ENCODE measurements around the gene MAOB.
"Not testable (repeated sequence)": the region's sequence is repeated elsewhere in the genome, so short reads cannot be mapped to it uniquely, and the experiment has no call there.

The MAOB gene

DNA sequence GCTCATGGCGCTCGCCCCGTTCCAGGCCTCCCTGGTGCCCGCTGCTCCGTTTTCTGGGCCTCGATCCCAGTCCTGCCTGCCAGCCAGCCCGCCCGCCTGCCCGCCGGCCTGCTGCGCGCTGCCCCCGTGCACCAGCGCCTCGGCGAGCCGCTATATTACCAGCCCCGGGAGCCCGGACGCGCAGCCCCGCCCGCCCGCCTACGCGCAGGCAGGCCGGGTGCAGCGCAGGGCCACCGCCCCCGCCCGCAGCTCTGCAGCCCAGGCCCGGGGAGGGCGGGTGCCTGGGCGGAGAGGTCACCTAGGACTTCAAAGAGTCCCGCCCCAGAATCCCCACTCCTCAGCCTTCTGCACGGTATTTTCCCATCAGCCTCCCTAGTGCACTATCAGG, at the start of gene MAOB:
Gene MAOB, minus strand, starts transcription at position 157 of the 388 bp plus-strand sequence. Its CDS starts 151 bp downstream, at position 6.
- no peak for DNase-seq

DNA sequence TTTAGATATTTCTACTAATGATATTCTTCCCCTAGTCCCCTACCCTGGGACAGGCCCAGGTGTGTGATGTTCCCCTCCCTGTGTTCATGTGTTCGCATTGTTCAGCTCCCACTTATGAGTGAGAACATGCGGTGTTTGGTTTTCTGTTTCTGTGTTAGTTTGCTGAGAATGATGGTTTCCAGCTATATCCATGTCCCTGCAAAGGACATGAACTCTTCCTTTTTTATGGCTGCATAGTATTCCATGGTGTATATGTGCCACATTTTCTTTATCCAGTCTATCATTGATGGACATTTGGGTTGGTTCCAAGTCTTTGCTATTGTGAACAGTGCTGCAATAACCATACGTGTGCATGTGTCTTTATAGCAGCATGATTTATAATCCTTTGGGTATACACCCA, 39.8 kb upstream of the MAOB start:
- DNase-seq, result not testable (repeated sequence)

DNA sequence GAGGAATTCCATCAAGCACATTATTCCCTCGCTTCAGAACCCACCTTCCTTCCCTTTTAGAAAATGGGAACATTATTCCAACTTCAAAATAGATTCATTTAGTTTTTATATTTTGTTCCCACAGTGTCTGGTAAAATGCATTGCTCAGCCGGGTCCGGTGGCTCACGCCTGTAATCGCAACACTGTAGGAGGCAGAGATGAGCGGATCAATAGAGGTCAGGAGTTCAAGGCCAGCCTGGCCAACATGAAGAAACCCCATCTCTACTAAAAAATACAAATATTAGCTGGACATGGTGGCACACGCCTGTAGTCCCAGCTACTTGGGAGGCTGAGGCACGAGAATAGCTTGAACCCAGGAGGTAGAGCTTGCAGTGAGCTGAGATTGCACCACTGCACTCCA, 28.5 kb upstream of the MAOB start:
- DNase-seq, result not testable (repeated sequence)

DNA sequence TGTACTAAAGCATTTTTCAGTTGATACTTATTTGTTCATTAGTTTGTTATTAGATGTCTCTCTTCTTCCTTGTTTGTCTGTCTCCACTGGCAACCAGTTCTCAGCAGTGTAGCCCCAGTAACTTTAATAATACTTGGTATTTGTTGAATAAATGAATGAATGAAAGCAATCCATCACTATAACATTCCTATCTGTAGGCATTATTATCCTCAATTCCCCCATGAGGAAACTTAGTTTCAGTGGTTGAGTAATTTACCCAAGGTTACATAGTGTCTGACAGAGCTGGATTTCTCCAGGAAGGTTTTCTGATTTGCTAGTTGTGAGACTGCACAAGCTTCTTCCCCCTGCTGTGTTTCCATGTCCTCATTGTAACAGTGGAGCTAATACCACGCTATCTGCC, 27.8 kb upstream of the MAOB start:
- no peak for DNase-seq

DNA sequence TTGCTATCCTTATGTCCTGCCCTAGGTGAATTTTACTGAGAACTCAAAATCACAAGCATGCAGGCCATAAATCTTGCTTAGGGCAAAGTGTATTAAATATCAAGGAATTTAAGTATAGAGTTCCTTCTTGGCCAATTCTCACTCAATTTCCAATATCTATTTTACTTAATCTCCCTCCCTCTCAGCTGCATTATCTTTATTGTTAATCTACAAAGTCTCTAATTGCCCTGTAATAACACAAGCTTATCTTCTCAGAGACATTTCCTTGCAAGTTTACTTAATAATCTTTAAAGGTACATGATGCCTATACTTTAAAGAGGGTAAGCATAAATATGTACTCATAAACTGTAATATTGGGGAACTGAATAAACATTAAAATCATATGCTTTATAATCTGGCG, 26.9 kb upstream of the MAOB start:
- no peak for DNase-seq

DNA sequence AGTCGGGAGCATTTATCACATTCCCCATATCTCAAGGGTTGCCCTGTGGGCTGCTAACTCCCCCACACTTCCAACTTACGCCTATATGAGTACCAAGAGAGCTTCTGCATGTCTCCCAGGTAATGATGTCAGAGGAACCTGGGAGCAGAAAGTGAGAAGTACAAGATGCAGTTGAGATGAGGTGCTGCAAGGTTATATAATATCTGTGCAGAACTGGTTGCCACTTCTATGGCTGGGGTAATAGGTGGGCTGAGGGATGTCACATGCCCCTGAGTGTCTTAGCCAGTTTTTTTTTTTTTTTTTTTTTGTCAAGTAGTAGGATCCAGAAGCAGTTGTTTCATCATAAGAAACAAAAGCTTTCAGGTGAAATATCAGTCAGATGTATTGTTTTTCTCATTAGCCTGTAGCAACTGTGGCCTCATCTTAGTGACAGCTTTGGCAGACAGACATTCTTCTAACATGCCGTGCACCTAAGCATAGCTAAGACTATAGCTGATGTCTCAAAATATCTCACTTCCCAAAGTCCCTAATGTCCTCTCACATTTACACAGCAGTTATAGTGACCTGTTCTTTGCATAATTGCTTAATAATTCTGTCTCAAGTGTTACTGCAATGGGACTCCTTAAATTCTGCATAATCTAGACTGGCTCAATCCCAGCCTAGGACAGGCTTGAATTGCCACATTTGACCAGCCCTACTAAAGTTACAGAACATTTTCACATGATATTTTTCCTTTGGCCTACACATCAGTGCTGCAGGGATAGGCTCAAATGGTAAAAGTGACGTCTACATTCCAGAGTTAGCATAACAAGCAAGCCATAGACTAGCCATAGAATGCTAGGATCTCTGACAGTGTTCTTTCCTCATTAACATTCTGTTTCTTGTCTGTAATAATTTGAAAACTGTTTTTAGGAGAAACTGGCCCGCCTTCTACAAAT, 17.9 kb upstream of the MAOB start:
- no peak for DNase-seq

GRCh38 chrX:43898406-43899035, 16.3 kb upstream of the MAOB start:
- DNase-seq, result no peak

DNA sequence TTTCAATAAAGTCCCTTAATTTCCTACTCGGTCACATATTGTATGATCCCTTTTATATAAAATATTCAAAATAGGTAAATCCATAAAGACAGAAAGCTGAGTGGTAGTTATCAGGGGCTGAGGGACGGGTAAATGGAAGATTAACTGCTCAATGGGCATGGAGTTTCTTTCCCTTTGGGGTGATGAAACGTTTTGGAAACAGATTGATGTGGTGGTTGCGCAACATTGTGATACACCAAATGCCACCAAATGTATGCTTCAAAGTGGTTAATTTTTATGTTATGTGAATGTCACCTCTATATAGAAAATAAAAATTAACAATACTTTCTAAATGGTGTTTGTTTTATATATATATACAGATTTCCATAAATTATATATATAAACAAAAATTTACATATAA, 15.0 kb upstream of the MAOB start:
- DNase-seq, result no peak

DNA sequence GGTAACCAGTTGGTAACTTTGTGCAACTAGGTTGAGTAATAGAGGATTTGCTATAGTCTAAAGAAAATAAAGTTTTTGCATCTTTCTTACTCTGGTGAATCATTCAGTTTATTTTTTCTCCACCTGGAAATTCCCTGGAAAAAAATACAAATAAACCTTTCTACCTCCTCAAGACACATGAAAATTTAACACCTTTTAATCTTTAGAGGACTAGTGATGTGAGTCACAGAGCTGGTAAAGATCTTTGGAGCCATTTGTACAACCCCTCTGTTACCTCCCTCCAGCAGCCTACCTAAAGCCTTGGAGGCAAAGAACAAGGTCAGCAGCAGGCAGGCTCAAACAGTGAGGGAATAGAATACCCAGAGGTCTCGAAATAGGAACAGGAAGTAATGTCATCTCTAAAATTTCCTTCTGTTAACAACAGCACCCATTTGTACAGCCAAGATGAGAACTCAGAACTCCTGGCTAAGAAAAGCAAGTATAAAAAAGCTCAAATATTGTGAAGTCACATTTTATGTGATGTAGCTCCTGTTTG, 10.2 kb upstream of the MAOB start:
- no peak for DNase-seq

- no peak for DNase-seq
These were observed 3.4 kb upstream of the MAOB start for GRCh38 chrX:43885617-43886016.

DNA sequence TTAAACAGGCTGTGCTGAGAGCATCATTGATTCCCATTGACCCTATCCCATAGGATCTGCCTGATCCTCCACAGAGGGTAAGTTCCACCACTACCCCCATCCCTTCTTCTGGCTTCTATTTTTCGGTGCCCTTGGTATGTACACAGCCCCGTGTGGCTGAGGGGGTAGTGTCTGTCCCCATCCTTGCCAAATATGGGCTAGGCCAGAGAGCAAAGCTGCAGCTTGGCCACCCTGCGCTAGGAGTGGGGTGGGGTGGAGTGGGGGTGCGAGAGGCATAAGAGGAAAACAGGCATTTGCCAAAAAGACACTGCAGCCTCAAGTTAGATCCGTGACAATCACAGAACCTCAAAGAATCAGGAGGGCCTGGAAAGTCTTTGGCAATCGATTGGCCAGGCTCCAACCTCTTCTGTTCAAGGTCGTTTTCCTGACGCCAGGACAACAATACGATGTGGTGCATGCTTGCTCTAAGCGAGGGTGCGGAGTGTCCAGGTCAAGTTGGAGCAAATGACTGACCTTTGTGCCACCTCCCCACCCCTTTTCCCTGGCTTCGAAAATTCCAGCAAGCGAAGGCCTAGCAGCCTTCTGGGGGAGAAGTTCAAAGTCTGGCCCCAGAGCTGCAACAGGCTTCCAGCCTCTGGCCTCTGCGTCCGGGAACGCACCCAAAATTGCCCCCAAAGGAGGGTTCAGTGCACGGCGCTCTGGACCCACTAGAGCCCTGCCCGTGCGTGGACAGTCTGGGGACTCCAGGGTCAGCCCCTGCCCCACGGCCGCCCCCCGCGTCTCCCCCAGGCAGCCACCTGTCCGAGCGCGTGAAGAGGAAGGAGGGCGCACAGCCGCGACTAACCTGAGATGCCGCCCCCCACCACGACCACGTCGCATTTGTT, 598 bp downstream of the MAOB start:
- DNase-seq, result no peak

GRCh38 chrX:43880425-43880824, 1.8 kb downstream of the MAOB start:
- DNase-seq, result no peak

- DNase-seq, result no peak
These were observed 3.2 kb downstream of the MAOB start for GRCh38 chrX:43878906-43879526.

DNA sequence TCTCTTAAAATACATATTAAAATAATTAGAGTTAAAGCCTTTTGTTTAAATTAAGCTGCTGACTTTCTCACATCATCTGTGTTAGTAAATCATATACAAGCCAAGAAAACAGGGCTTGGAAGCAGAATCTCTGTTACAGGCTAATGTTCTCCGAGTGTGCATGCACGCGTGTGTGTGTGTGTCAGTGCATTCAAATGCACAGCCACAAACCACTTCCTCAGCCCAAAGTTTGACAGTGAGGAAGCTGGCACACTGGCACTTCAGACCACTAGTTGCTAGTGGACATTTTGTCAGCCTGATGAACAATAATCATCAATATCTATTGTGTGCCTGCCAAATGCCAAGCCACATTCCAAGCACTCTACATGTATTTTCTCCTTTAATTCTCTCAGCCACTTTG, 5.6 kb downstream of the MAOB start:
- DNase-seq, result no peak

DNA sequence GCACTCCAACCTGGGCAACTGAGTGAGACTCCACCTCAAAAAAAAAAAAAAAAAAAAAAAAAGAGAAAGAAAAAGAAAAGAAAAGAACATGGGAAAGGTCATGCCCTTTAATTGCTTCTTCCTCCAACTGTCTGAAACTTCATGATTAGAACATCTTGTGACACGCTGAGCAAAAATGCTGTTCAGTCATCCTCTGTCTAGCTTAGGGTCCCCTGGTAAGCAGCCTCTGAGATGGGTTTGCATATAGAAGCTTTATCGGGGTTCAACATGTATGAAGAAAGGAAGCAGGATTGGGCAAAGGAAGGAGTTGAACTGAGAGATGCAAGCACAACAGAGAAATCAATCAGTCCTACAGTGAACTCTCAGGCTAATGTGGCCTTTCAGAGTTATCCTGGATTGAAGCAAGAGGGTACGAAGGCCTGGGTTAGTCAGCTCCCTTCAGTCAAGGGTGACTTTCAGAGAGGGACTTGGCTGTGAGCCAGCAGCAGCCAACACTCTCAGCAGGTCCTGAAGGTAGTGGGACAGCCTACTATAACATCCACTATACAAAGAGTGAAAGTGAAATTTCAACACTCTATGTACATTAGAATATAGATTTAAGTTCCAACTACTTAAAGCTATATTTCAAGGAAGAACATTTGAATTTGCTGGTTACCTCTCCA, 11.4 kb downstream of the MAOB start:
- DNase-seq, result no peak

DNA sequence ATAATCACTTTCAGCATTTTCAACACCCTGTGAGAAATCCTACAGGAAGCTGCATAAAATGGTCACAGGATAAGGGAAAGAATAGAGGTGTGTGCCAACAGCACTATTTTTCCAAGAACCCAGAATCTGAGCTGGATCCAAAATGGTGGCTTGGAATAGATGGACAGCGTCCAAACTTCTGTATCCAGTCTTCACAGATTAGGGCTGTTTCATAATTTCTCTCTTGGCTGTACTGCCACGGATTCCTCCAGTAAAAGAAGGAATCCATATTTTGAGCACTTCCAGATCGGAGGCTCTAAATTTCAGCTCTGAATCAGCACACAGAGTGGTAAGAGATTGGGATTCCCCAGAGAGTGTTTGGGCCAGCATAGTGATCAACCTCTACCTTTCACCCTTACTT, 12.2 kb downstream of the MAOB start:
- DNase-seq, result no peak

GRCh38 chrX:43868791-43869190, 13.5 kb downstream of the MAOB start:
- no peak for DNase-seq

DNA sequence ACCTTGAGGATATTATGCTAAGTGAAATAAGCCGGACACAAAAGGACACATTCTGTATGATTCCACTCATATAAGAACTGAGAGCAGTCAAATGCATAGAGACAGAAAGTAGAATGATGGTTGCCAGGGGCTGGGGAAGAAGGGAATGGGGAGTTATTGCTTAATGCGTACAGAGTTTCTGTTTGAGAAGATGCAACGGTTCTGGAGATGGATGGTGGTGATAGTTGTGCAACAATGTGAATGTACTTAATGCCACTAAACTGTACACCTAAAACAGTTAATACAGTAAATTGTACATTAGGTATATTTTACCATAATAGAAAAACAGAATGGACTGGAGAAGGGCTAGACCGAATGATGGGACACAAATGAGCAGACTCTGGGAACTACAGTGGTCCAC, 15.8 kb downstream of the MAOB start:
- DNase-seq, result no peak

DNA sequence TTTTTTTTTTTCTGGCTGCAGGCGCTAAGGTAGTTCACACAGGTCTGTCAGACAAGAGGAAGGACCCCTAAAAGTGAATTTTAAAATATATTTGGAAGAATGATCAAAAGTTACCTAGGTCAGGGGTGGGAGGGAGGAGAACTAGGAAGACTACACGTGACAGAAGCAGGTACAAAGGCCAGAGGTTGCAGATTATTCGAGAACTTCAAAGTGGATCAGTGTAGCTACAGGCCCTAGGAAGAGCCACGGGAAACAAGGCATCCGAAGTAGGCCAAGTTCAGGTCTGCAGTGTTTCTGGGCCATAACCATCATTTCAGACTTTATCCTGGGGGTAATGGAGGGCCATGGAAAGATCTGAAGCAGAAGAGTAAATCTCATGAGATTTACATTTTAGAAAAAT, 16.5 kb downstream of the MAOB start:
- DNase-seq, result no peak

- DNase-seq, result no peak
These were observed 19.8 kb downstream of the MAOB start for GRCh38 chrX:43862434-43862833.

DNA sequence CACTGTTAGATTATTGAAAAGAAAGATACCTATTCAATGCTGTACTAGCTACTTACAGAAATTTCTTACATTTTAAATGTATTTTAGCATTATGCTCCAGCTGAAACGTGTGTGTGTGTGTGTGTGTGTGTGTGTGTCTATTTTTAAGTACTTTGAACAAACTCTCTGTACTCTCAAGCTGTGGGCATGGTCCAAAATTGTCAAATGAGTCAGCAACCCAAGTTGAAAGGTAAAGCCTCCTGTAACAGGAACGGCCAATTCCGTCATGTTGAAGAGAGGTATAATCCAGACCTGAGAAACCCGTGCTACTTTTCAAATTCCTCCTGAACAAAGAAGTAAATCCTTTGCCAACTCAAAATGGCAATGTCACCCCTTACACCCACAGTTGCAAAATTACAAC, 20.5 kb downstream of the MAOB start:
- no peak for DNase-seq

All from SW 1271 (cell line).